ENCODE measurements around the gene POLR3GL. TPM values are rescaled to one million over a fixed set of nuclear protein-coding genes. Genes with fewer than 3 reads are reported as not detected.

The POLR3GL gene
- total RNA-seq, 1 experiment from 2014 or later: 7.9 TPM

DNA sequence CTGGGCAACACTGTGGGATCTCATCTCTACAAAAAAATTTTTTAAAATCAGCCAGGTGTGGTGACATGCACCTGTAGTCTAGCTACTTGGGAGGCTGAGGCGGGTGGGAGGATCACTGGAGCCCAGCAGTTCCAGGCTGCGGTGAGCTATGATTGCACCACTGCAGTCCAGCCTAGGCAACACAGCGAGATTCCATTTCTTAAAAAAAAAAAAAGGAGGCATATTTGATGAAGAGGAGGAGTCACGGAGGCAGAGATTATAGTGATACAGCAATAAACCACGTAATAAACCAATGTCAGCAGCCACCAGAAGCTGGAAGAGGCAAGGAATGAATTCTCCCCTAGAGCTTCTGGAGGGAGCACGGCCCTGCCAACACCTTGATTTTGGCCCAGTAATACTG, 10.6 kb upstream of the POLR3GL start:
- H3K4me3 Mint-ChIP-seq: no peak overlapping the region
- peaks cover 12 to 18% of the 10 kb centered on the region in 2 experiments for H3K4me1 Mint-ChIP-seq

More for the DNA sequence above, 10.6 kb upstream of the POLR3GL start:
- H3K9ac ChIP-seq (ENCODE audit: extremely low read depth, insufficient read length, low read length): no peak overlapping the region
- no peak overlapping the region for H4K5ac ChIP-seq (ENCODE audit: insufficient read length, low read depth, low read length)
- H2AK5ac ChIP-seq (ENCODE audit: insufficient read length, low read length): no peak overlapping the region
- no peaks in the 10 kb centered on the region; the same call in 1 of the 2 replicates for H3K4me1 ChIP-seq (ENCODE audit: insufficient read depth, low read length)
- no peak overlapping the region for H2BK15ac ChIP-seq (ENCODE audit: low read depth, low read length)
- no peak overlapping the region for H3T11ph ChIP-seq (ENCODE audit: low read length)
- no peak overlapping the region for H3K18ac ChIP-seq (ENCODE audit: insufficient read length, low read depth, low read length)
- no peak overlapping the region for H3K4me2 ChIP-seq (ENCODE audit: insufficient read depth, insufficient read length, low read length)
- no peak overlapping the region for H4K91ac ChIP-seq (ENCODE audit: insufficient read length, low read depth, low read length)
- peaks cover 11% of the 10 kb centered on the region; the same call in 1 of the 2 replicates for H3K27me3 ChIP-seq (ENCODE audit: insufficient read depth, low read length)
- H2BK5ac ChIP-seq (ENCODE audit: insufficient read length, low read length): no peak overlapping the region
- H3K23ac ChIP-seq (ENCODE audit: insufficient read length, low read depth, low read length): no peak overlapping the region
- WGBS (ENCODE audit: extremely low coverage, insufficient read length, low lambda C conversion rate): no CpG with 5 or more reads among the region's 6 CpGs
- no peak for DNase-seq
- peaks cover 30% of the 10 kb centered on the region for H3K27me3 Mint-ChIP-seq (ENCODE audit: low read depth)
- no peak overlapping the region for H3K27ac Mint-ChIP-seq
- H3K14ac ChIP-seq (ENCODE audit: insufficient read depth, low read length): no peak overlapping the region
- no peak overlapping the region for H2BK20ac ChIP-seq (ENCODE audit: low read depth, low read length, poor library complexity, severe bottlenecking)
- H3K9me3 ChIP-seq (ENCODE audit: control insufficient read depth, low read depth, low read length): no peaks in the 10 kb centered on the region
- no peak overlapping the region for H2BK12ac ChIP-seq (ENCODE audit: insufficient read length, low read depth, low read length)
- H2BK120ac ChIP-seq (ENCODE audit: low read depth, low read length, poor library complexity, severe bottlenecking): no peak overlapping the region
- peaks cover 4% of the 10 kb centered on the region for H3K23me2 ChIP-seq (ENCODE audit: insufficient read length, low read depth, low read length, poor library complexity, severe bottlenecking)
- H4K20me1 ChIP-seq (ENCODE audit: control insufficient read depth, insufficient read depth, insufficient read length): no peaks in the 10 kb centered on the region
- no peak overlapping the region for H2AFZ ChIP-seq (ENCODE audit: low read length)
- no peaks in the 10 kb centered on the region for H3K36me3 Mint-ChIP-seq (ENCODE audit: insufficient read depth in 1 of 3, low read depth in 3 of 3)
- no peak overlapping the region for H3K27ac ChIP-seq (ENCODE audit: insufficient read length, low read depth, low read length)
- no peaks in the 10 kb centered on the region for H3K9me3 Mint-ChIP-seq
- H3K79me1 ChIP-seq (ENCODE audit: insufficient read depth, low read depth, low read length, poor library complexity, severe bottlenecking): no peaks in the 10 kb centered on the region
- TF ChIP-seq, protein P1, sequence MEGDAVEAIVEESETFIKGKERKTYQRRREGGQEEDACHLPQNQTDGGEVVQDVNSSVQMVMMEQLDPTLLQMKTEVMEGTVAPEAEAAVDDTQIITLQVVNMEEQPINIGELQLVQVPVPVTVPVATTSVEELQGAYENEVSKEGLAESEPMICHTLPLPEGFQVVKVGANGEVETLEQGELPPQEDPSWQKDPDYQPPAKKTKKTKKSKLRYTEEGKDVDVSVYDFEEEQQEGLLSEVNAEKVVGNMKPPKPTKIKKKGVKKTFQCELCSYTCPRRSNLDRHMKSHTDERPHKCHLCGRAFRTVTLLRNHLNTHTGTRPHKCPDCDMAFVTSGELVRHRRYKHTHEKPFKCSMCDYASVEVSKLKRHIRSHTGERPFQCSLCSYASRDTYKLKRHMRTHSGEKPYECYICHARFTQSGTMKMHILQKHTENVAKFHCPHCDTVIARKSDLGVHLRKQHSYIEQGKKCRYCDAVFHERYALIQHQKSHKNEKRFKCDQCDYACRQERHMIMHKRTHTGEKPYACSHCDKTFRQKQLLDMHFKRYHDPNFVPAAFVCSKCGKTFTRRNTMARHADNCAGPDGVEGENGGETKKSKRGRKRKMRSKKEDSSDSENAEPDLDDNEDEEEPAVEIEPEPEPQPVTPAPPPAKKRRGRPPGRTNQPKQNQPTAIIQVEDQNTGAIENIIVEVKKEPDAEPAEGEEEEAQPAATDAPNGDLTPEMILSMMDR (conservative IDR thresholded peaks at IDR 0.05): no peak
- no peak overlapping the region for H3K56ac ChIP-seq (ENCODE audit: insufficient read length, low read depth, low read length)
- H3K79me2 ChIP-seq (ENCODE audit: insufficient read depth, low read length): no peaks in the 10 kb centered on the region
- H3K4ac ChIP-seq (ENCODE audit: low read depth, low read length): no peak overlapping the region
- H4K8ac ChIP-seq (replicated peaks; ENCODE audit: insufficient read length, low read depth, low read length): no peak overlapping the region

Measured in H9 (cell line).